Measurements from ENCODE around the gene CACYBP. TPM values are rescaled to one million over a fixed set of nuclear protein-coding genes. Genes with fewer than 3 reads are reported as not detected.

Gene CACYBP
- total RNA-seq, 1 experiment from 2014 or later, result 202 TPM

- Histone ChIP-seq H3K27ac (ENCODE audit: insufficient read length, low read depth, low read length) (no peak overlapping the region), H3K79me1 (ENCODE audit: insufficient read depth, low read depth, low read length, poor library complexity, severe bottlenecking) (no peaks in the 10 kb centered on the region), H2BK20ac (ENCODE audit: low read depth, low read length, poor library complexity, severe bottlenecking) (no peak overlapping the region), H2BK5ac (ENCODE audit: insufficient read length, low read length) (no peak overlapping the region), H3K56ac (ENCODE audit: insufficient read length, low read depth, low read length) (no peak overlapping the region), H3K9ac (ENCODE audit: extremely low read depth, insufficient read length, low read length) (no peak overlapping the region), H3K4ac (ENCODE audit: low read depth, low read length) (no peak overlapping the region), H4K20me1 (ENCODE audit: control insufficient read depth, insufficient read depth, insufficient read length) (no peaks in the 10 kb centered on the region), H4K91ac (ENCODE audit: insufficient read length, low read depth, low read length) (no peak overlapping the region), H3K14ac (ENCODE audit: insufficient read depth, low read length) (no peak overlapping the region), H2BK15ac (ENCODE audit: low read depth, low read length) (no peak overlapping the region), H3K18ac (ENCODE audit: insufficient read length, low read depth, low read length) (no peak overlapping the region), H3K27me3 (ENCODE audit: insufficient read depth, low read length) (no peaks in the 10 kb centered on the region), H3K9me3 (ENCODE audit: control insufficient read depth, low read depth, low read length) (no peaks in the 10 kb centered on the region), H3T11ph (ENCODE audit: low read length) (no peak overlapping the region), H2AFZ (ENCODE audit: low read length) (no peak overlapping the region), H3K23me2 (ENCODE audit: insufficient read length, low read depth, low read length, poor library complexity, severe bottlenecking) (no peaks in the 10 kb centered on the region), H3K79me2 (ENCODE audit: insufficient read depth, low read length) (no peaks in the 10 kb centered on the region), H3K4me1 (ENCODE audit: insufficient read depth, low read length) (peaks cover 5% of the 10 kb centered on the region; the same call in 1 of the 2 replicates), H3K23ac (ENCODE audit: insufficient read length, low read depth, low read length) (no peak overlapping the region), H2BK12ac (ENCODE audit: insufficient read length, low read depth, low read length) (no peak overlapping the region), H4K5ac (ENCODE audit: insufficient read length, low read depth, low read length) (no peak overlapping the region), H4K8ac (replicated peaks; ENCODE audit: insufficient read length, low read depth, low read length) (no peak overlapping the region), H2BK120ac (ENCODE audit: low read depth, low read length, poor library complexity, severe bottlenecking) (no peak overlapping the region), H3K4me2 (ENCODE audit: insufficient read depth, insufficient read length, low read length) (no peak overlapping the region), H2AK5ac (ENCODE audit: insufficient read length, low read length) (no peak overlapping the region)
- Mint-ChIP-seq H3K27ac (no peak overlapping the region), H3K9me3 (no peaks in the 10 kb centered on the region), H3K4me1 (peaks cover 19 to 21% of the 10 kb centered on the region in 2 experiments), H3K27me3 (ENCODE audit: low read depth) (no peaks in the 10 kb centered on the region), H3K4me3 (no peak overlapping the region), H3K36me3 (ENCODE audit: insufficient read depth in 1 of 3, low read depth in 3 of 3) (no peaks in the 10 kb centered on the region)
- no peak for TF ChIP-seq CTCF (conservative IDR thresholded peaks at IDR 0.05)
- no peak for DNase-seq
- no CpG with 5 or more reads among the region's 2 CpGs for WGBS (ENCODE audit: extremely low coverage, insufficient read length, low lambda C conversion rate)
Observed at GRCh38 chr1:175034775-175035174, 35.0 kb downstream of the CACYBP start.

Measured in H9 (cell line).